Measurements from ENCODE around the gene SWAP70.

DNA sequence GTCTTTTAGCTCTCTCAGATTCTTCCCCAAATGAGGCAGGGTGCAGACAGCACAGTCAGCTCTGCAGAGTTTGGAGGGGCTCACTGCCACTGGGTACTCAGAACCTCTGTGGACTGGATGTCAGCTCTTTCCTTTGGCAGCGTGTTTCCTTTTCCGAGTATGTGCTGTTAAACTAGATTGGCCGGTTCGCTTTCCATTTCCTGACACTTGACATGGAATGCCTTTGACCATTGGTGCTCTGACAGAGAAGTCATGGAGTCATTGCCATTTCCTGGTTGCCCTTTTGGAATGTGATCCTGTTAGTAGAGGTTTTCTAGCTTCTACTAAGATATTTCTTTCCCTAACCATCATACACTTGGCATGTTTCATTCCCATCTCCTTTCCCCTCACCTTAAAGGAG lies 86.7 kb downstream of the SWAP70 start:
- TF ChIP-seq, protein P1, sequence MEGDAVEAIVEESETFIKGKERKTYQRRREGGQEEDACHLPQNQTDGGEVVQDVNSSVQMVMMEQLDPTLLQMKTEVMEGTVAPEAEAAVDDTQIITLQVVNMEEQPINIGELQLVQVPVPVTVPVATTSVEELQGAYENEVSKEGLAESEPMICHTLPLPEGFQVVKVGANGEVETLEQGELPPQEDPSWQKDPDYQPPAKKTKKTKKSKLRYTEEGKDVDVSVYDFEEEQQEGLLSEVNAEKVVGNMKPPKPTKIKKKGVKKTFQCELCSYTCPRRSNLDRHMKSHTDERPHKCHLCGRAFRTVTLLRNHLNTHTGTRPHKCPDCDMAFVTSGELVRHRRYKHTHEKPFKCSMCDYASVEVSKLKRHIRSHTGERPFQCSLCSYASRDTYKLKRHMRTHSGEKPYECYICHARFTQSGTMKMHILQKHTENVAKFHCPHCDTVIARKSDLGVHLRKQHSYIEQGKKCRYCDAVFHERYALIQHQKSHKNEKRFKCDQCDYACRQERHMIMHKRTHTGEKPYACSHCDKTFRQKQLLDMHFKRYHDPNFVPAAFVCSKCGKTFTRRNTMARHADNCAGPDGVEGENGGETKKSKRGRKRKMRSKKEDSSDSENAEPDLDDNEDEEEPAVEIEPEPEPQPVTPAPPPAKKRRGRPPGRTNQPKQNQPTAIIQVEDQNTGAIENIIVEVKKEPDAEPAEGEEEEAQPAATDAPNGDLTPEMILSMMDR (IDR thresholded peaks at IDR 0.05; ENCODE audit: insufficient read depth, low read length, poor library complexity, severe bottlenecking) = no peak
- no peak for TF ChIP-seq EZH2phosphoT487 (conservative IDR thresholded peaks at IDR 0.05; ENCODE audit: low read length)
